Activated CD8-positive, alpha-beta memory T cell treated with anti-CD3 and anti-CD28 coated beads, Interleukin-2, amount 50 U/mL, for 4 hours (primary cell): ENCODE measurements around the gene EHMT2.

ENCODE experiments used
- DNase-seq: peaks from one replicate; pipeline ENCODE4 v3.0.0-alpha.2; 2020

EHMT2 gene

DNA sequence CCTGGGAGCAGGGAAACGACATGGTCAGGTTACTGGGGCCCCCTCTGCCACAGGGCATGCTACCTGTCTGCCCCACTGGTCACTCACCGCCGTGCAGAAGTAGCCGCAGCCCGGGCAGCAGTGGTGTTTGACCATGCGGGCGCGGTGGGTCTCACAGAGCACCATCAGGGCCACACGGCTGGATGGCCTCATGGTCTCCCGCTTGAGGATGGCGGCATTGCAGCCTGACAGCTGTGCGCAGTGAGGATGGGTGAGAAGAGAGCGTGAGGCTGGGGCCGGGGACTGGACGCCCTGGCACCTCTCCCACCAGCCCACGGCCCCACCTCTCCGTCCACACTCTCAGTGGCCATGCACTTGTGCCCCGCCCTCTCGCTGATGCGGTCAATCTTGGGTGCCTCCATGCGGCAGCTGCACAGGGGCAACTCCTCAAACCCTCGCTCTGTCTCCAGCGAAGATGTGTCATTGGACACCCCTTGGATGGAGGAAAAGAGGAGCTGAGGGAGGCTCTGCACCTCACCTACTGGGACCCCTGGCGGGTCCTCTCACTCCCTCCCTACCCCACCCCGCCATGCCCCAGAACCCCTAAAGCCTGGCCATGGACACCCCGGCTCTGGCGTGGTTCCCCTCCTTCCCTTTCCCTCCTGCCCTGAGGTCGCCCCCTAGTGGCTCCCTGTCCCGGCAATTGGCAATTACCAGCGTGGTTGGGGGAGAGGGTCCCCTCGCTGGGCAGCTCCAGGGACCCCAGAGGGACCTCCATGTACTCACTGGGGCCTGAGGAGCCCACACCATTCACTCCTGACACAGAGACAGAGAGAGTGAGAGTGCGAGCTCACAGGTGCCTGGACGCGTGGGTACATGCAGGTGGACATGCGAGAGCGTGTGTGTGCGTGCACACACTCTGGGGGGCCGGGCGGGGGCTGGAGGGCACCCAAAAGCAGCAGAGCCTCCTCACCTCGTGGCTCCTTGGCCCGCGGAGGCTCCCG, 8.9 kb downstream of the EHMT2 start:
- DNase-seq = peak; percentile 63

DNA sequence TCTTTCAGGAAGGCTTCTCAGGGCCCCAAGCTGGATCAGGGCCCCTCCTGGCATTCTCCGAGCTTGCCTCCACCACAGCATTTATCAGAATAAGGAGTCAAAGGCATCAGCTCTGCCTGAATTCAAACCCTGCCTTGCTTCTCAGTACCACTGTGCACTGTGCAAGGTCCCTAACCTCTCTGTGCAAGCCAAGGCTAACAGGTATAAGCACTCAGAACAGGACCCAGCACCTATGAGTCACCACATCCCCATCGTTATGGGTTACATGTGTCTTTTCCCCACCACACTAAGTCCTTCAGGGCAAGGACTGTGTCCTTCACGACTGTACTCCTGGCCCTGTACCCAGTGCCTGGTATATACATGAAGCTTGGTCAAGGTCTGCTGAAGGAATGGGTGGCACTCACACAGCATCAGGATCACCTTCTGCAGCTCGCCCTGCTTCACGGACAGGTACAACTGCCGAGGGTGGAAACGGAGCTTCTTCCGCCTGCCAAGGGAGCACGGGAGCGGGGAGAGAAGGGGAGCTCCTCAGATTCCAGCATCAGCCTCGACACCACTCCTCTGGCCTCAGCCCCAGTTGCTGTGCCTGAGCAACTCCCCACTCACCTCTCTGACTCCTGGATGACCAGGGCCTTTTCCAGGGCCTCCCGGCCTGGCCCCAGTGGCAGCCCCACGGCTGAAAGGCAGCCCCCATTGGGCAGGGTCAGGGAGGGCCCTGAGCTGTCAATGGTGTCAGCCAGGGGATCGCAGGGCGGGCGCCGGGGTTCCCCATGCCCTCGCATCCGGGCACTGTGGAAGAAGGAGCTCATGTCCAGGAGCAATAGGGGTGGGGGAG, 10.1 kb downstream of the EHMT2 start:
- no peak for DNase-seq

GRCh38 chr6:31886541-31886991, 10.9 kb downstream of the EHMT2 start:
- no peak for DNase-seq

- DNase-seq = no peak
Observed at GRCh38 chr6:31884528-31885035, 12.9 kb downstream of the EHMT2 start.

GRCh38 chr6:31883676-31884075, 13.8 kb downstream of the EHMT2 start:
- DNase-seq = no peak

DNA sequence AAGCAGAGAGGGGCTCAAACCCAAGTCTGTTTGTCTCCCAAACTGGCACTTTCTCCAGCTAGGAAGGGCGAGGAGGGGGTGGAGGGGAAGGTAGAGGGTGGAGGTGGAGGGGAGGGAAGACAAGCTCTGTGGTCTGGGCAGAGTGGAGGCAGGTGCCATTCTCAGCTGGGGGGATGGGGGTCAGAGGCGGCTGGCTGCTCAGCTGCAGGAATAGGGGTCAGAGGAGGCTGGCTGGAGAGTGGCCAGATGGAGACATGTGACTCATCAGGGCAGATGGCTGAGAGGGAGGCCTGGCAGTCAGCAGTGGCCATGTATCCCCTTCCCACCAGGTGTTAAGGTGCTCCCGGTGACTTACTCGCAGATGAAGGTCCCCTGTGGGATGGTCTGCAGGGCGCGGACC, 15.2 kb downstream of the EHMT2 start:
- DNase-seq = no peak

DNA sequence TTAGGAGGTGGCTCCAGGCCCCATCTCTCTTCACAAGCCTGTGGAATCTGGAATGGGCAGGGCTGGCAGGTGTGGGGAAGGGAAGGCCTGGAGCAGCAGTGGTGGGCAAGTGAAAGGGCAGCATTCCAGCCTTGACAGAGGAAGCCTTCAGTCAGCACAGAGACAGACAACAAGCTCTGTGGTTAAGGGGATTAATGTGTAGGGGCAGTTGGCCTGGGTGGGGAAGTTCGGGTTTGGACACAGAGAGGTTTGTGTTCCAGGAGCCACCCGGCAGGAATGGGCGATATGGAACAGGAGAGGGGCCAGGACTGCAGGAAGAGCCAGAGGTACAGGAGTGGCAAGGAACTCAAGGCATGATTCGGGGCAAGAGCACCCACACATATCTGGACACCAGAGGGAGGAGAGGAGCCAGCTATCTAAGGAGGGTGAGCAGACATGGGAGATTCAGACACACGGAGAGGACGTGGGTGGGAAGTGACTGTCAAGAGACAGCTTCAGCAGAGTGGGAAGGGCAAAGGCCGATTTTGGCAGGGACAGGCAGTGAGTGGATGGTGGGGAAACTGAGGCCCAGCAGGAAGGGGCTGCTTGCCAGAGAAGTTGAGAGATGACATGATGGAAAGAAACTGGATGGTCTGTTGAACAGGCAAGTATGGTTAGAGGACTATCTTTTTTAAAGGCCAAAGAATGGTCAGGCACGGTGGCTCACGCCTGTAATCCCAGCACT, 16.2 kb downstream of the EHMT2 start:
- no peak for DNase-seq

- DNase-seq = no peak
Observed at GRCh38 chr6:31880616-31881015, 16.9 kb downstream of the EHMT2 start.

GRCh38 chr6:31879901-31880300, 17.6 kb downstream of the EHMT2 start:
- no peak for DNase-seq

DNA sequence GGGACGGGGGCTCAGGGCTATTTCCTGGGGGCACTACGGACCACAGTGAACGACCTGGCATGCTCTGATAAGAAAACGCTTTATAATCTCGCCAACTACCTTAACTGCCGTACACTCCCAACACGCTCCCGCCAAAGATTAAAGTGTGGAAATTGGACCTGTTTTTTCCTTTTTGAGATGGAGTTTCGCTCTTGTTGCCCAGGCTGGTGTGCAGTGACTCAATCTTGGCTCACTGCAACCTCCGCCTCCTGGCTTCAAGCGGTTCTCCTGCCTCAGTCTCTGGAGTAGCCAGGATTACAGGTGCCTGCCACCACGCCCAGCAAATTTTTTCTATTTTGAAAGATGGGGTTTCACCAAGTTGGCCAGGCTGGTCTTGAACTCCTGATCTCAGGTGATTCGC, 18.4 kb downstream of the EHMT2 start:
- DNase-seq = no peak

GRCh38 chr6:31878726-31879125, 18.8 kb downstream of the EHMT2 start, which contains the start of gene SLC44A4:
SLC44A4 (minus strand) TSS chr6:31878997; CDS start chr6:31878980, 17 bp downstream.
- no peak for DNase-seq

- no peak for DNase-seq
Observed at GRCh38 chr6:31878222-31878621, 19.3 kb downstream of the EHMT2 start.

- no peak for DNase-seq
Observed at GRCh38 chr6:31877651-31878161, 19.8 kb downstream of the EHMT2 start.

- DNase-seq = no peak
Observed at GRCh38 chr6:31877125-31877650, 20.3 kb downstream of the EHMT2 start.

- DNase-seq = no peak
Observed at GRCh38 chr6:31876357-31876756, 21.1 kb downstream of the EHMT2 start.

- DNase-seq = no peak
Observed at GRCh38 chr6:31875877-31876276, 21.6 kb downstream of the EHMT2 start.

- no peak for DNase-seq
Observed at GRCh38 chr6:31874836-31875572, 22.5 kb downstream of the EHMT2 start.

DNA sequence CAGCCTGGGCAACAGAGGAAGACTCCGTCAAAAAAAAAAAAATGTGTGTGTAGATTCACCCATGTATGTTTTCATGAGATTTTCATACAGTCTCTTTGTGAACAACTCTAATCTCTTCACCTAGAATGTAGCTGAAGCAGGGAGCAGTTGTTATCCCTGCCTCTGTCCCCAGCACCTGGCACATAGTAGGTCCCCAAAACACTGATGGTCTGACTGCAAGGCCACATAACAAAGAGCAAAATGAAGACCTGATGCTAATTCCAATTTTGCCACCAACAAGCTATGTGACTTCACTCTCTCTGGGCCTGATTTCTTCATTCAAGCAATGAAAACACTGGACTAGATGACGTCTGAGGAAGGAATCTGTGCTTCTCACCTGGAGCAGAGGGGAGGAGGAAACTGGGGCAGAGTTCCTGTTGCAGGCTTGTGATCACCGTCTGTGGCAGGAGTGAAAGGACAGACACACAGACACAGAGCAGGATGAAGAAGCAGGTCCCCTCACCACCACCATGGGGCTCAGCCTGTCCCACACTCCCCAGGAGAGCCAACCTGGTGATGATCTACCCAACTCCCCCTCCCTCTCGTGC, 23.3 kb downstream of the EHMT2 start:
- DNase-seq = no peak

- DNase-seq = no peak
Observed at GRCh38 chr6:31871046-31871659, 26.3 kb downstream of the EHMT2 start.

- DNase-seq = no peak
Observed at GRCh38 chr6:31870385-31870921, 27.0 kb downstream of the EHMT2 start.
